GM23338 (cell line): ENCODE measurements around the gene DAB1. TPM values are rescaled to one million over a fixed set of nuclear protein-coding genes. Genes with fewer than 3 reads are reported as not detected.

Experiments
- ATAC-seq: fragments of 200-7000 bp; cut with Tn5 transposase; 3 replicates; pipeline ENCODE4 v1.9.1; 2020
- DNase-seq: peaks from one replicate; pipeline ENCODE4 v3.0.0-alpha.2; 2015; ENCODE audit warnings: low spot score
- H2AFZ ChIP-seq: fragments of 200-600 bp; sonication (generic); 2 replicates; pipeline ENCODE4 v1.8.0; 2016; ENCODE audit warnings: antibody characterized with exemption, mild to moderate bottlenecking, moderate library complexity
- H3F3A ChIP-seq: fragments of 200-600 bp; sonication (generic); replicated peaks from 2 replicates; pipeline ENCODE4 v1.8.0; 2017; ENCODE audit warnings: antibody characterized with exemption, mixed run types, low read depth
- H3K27ac ChIP-seq: fragments of 200-600 bp; sonication (generic); 2 replicates; pipeline ENCODE4 v1.6.1; 2016; ENCODE audit warnings: low read depth
- H3K27me3 ChIP-seq: fragments of 200-600 bp; sonication (generic); 2 replicates; pipeline ENCODE4 v1.8.0; 2016; ENCODE audit warnings: mild to moderate bottlenecking, mixed run types, moderate library complexity; ENCODE audit not compliant: insufficient read depth
- H3K36me3 ChIP-seq: fragments of 200-600 bp; sonication (generic); 2 replicates; pipeline ENCODE4 v1.8.0; 2016; ENCODE audit warnings: mild to moderate bottlenecking; ENCODE audit not compliant: insufficient read depth
- H3K4me1 ChIP-seq: fragments of 200-600 bp; sonication (generic); 2 replicates; pipeline ENCODE4 v1.8.0; 2016; ENCODE audit warnings: mild to moderate bottlenecking, moderate library complexity; ENCODE audit not compliant: insufficient read depth
- H3K4me2 ChIP-seq: fragments of 200-600 bp; sonication (generic); 2 replicates; pipeline ENCODE4 v1.7.1; 2017; ENCODE audit warnings: mixed run types
- H3K4me3 ChIP-seq: fragments of 200-600 bp; sonication (generic); 2 replicates; pipeline ENCODE4 v1.6.1; 2016; ENCODE audit warnings: mixed run types
- H3K79me2 ChIP-seq: fragments of 200-600 bp; sonication (generic); replicated peaks from 2 replicates; pipeline ENCODE4 v1.8.0; 2017; ENCODE audit warnings: mild to moderate bottlenecking; ENCODE audit not compliant: insufficient read depth
- H3K9me2 ChIP-seq: fragments of 200-600 bp; sonication (generic); 2 replicates; pipeline ENCODE4 v1.8.0; 2017; ENCODE audit not compliant: insufficient read depth
- H4K20me1 ChIP-seq: fragments of 200-600 bp; sonication (generic); replicated peaks from 2 replicates; pipeline ENCODE4 v1.8.0; 2017; ENCODE audit warnings: mild to moderate bottlenecking; ENCODE audit not compliant: insufficient read depth
- H3K27ac Mint-ChIP-seq: 2 replicates; pipeline ENCODE4 v1.8.0; 2020; ENCODE audit warnings: inconsistent platforms, mild to moderate bottlenecking, moderate library complexity, mixed read lengths
- H3K27me3 Mint-ChIP-seq: 3 replicates; pipeline ENCODE4 v1.8.0; 2022; ENCODE audit warnings: low read depth, mild to moderate bottlenecking, moderate library complexity, mixed read lengths, inconsistent platforms; ENCODE audit not compliant: insufficient read depth, poor library complexity
- H3K36me3 Mint-ChIP-seq: 3 replicates; pipeline ENCODE4 v1.8.0; 2021; ENCODE audit warnings: low read depth, mild to moderate bottlenecking, inconsistent platforms, moderate library complexity, mixed read lengths
- H3K4me1 Mint-ChIP-seq: 3 replicates; pipeline ENCODE4 v1.8.0; 2020; ENCODE audit warnings: mild to moderate bottlenecking, inconsistent platforms, mixed read lengths
- H3K4me3 Mint-ChIP-seq: 3 replicates; pipeline ENCODE4 v1.8.0; 2021; ENCODE audit warnings: moderate library complexity, mild to moderate bottlenecking, inconsistent platforms, mixed read lengths
- H3K9me3 Mint-ChIP-seq: 3 replicates; pipeline ENCODE4 v1.8.0; 2020; ENCODE audit warnings: moderate library complexity, mild to moderate bottlenecking, inconsistent platforms, mixed read lengths
- CREB1 ChIP-seq: fragments of 250-450 bp; sonication (Bioruptor Pico); IDR thresholded peaks from 2 replicates; pipeline ENCODE4 v1.5.0; 2020; ENCODE audit warnings: low read depth, mild to moderate bottlenecking, moderate library complexity
- ETS1 ChIP-seq: IDR thresholded peaks from 2 replicates; pipeline ENCODE4 v1.6.1; 2016; ENCODE audit warnings: antibody characterized with exemption
- EZH2 ChIP-seq: fragments of 200-600 bp; sonication (generic); IDR thresholded peaks from one replicate; pipeline ENCODE4 v1.8.0; 2017; ENCODE audit warnings: antibody characterized with exemption, mild to moderate bottlenecking, low read depth; ENCODE audit not compliant: unreplicated experiment
- EZH2phosphoT487 ChIP-seq: fragments of 200-600 bp; sonication (generic); IDR thresholded peaks from one replicate; pipeline ENCODE4 v1.8.1; 2018; ENCODE audit warnings: antibody characterized with exemption; ENCODE audit not compliant: unreplicated experiment
- JUNB ChIP-seq: IDR thresholded peaks from one replicate; pipeline ENCODE4 v1.6.1; 2016; ENCODE audit warnings: antibody characterized with exemption; ENCODE audit not compliant: unreplicated experiment
- NANOG ChIP-seq: IDR thresholded peaks from 2 replicates; pipeline ENCODE4 v1.6.1; 2016; ENCODE audit warnings: antibody characterized with exemption, borderline replicate concordance
- POLR2AphosphoS5 ChIP-seq: IDR thresholded peaks from 2 replicates; pipeline ENCODE4 v1.6.1; 2016; ENCODE audit warnings: antibody characterized with exemption, low read depth
- REST ChIP-seq: IDR thresholded peaks from one replicate; pipeline ENCODE4 v1.6.1; 2018; ENCODE audit warnings: antibody characterized with exemption; ENCODE audit not compliant: unreplicated experiment
- STAT1 ChIP-seq: IDR thresholded peaks from one replicate; pipeline ENCODE4 v1.6.1; 2016; ENCODE audit warnings: antibody characterized with exemption; ENCODE audit not compliant: unreplicated experiment
- ZNF114 ChIP-seq: fragments of 250-450 bp; sonication (Bioruptor Pico); IDR thresholded peaks from 2 replicates; pipeline ENCODE4 v1.5.0; 2020; ENCODE audit warnings: mild to moderate bottlenecking, moderate library complexity
- ZNF331 ChIP-seq: fragments of 250-450 bp; sonication (Bioruptor Pico); IDR thresholded peaks from 2 replicates; pipeline ENCODE4 v1.5.0; 2020; ENCODE audit warnings: low read depth, mild to moderate bottlenecking, moderate library complexity
- ZNF462 ChIP-seq: fragments of 250-450 bp; sonication (Bioruptor Pico); IDR thresholded peaks from 2 replicates; pipeline ENCODE4 v1.5.0; 2020; ENCODE audit warnings: mild to moderate bottlenecking, moderate library complexity
- polyA plus RNA-seq: library from polyadenylated mRNA; unstranded; fragments of >200 nt; fragmentation: Nextera tagmentation; extraction: Ambion mirVana; gene quantifications from 2 replicates; pipeline ENCODE4 v1.2.1, GENCODE V29; 2016
- total RNA-seq: library from RNA; depleted of rRNA; stranded (reverse); fragments of >200 nt; shearing (Covaris generic); gene quantifications from 2 replicates; pipeline ENCODE4 v1.2.3, GENCODE V29; 2014
- TF ChIP-seq, protein P1 (sequence below), 2 experiments: fragments of 200-600 bp in 1 of 2; sonication (generic) in 1 of 2; conservative IDR thresholded peaks; 2 replicates each; pipeline versions ENCODE4 v1.5.1 to v1.6.1; 2016 to 2017; ENCODE audit warnings: antibody characterized with exemption in 2 of 2, low read depth in 2 of 2, mild to moderate bottlenecking in 2 of 2, moderate library complexity in 1 of 2

DAB1 gene
- total and polyA plus RNA-seq, 2 experiments from 2014 or later: 12.8 to 14.5 TPM

GRCh38 chr1:57192222-57192621, 231.6 kb downstream of the DAB1 start:
- no peaks in the 10 kb centered on the region for H3F3A ChIP-seq
- H3K27ac ChIP-seq: no peak overlapping the region
- H3K4me3 Mint-ChIP-seq: no peak overlapping the region
- DNase-seq (no peak), ATAC-seq (no peak)
- peaks cover 2% of the 10 kb centered on the region for H3K27me3 Mint-ChIP-seq
- peaks cover 6% of the 10 kb centered on the region; the same call in 1 of the 2 replicates for H4K20me1 ChIP-seq
- H3K9me2 ChIP-seq: peaks cover 10% of the 10 kb centered on the region; the same call in 1 of the 2 replicates
- no peaks in the 10 kb centered on the region for H3K36me3 Mint-ChIP-seq
- H3K27ac Mint-ChIP-seq: no peak overlapping the region
- TF ChIP-seq CREB1 (CRISPR knock-in tag) (no peak), ZNF331 (no peak), NANOG (no peak), JUNB (no peak), STAT1 (no peak), EZH2phosphoT487 (no peak), REST (no peak), POLR2AphosphoS5 (no peak), EZH2 (no peak), ETS1 (no peak), ZNF114 (CRISPR knock-in tag) (no peak), ZNF462 (CRISPR knock-in tag) (no peak)
- TF ChIP-seq, protein P1, sequence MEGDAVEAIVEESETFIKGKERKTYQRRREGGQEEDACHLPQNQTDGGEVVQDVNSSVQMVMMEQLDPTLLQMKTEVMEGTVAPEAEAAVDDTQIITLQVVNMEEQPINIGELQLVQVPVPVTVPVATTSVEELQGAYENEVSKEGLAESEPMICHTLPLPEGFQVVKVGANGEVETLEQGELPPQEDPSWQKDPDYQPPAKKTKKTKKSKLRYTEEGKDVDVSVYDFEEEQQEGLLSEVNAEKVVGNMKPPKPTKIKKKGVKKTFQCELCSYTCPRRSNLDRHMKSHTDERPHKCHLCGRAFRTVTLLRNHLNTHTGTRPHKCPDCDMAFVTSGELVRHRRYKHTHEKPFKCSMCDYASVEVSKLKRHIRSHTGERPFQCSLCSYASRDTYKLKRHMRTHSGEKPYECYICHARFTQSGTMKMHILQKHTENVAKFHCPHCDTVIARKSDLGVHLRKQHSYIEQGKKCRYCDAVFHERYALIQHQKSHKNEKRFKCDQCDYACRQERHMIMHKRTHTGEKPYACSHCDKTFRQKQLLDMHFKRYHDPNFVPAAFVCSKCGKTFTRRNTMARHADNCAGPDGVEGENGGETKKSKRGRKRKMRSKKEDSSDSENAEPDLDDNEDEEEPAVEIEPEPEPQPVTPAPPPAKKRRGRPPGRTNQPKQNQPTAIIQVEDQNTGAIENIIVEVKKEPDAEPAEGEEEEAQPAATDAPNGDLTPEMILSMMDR (conservative IDR thresholded peaks at IDR 0.05; ENCODE audit: low read depth in 2 of 2): no peak
- H3K4me2 ChIP-seq: no peak overlapping the region
- no peaks in the 10 kb centered on the region for H3K27me3 ChIP-seq
- H3K79me2 ChIP-seq: no peaks in the 10 kb centered on the region
- H3K4me1 ChIP-seq: peaks cover 26% of the 10 kb centered on the region
- peaks cover 24% of the 10 kb centered on the region for H3K4me1 Mint-ChIP-seq
- no peak overlapping the region for H3K4me3 ChIP-seq
- H3K9me3 Mint-ChIP-seq: no peaks in the 10 kb centered on the region
- no peaks in the 10 kb centered on the region for H3K36me3 ChIP-seq
- no peak overlapping the region for H2AFZ ChIP-seq
